GM19372 (cell line): ENCODE results near the gene HDAC4.
"Not testable (repeated sequence)": the region's sequence is repeated elsewhere in the genome, so short reads cannot be mapped to it uniquely, and the experiment has no call there.

Source experiments
- ATAC-seq: cut with Tn5 transposase; IDR thresholded peaks from one replicate; pipeline ENCODE4 v1.9.1; 2021; ENCODE audit warnings: mild to moderate bottlenecking, low read depth, moderate library complexity; ENCODE audit not compliant: unreplicated experiment

The HDAC4 gene

DNA sequence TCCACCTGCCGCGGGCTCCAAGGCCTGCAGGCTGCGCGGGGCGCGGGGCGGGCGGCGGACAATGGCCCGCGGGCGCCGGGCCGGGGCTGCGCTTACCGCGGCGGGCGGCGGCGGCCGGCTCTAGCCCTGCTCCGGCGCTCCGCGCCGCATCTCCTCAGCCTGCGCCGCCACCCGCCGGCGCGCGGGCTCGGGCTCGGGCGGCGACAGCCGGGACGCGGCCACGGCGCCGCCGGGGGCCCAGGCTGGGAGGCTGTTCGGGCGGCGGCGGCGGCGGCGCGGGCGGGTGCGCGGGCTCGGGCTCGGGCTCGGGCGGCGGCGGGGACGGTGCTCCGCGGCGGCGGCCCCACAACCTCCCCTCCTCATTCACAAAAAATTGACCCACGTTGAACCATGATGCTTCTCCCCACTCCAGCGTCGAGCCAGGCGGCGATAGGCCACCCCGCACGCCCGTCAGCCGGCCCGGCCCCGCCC is at the start of gene HDAC4:
TSS of gene HDAC4 (minus strand) at position 425 of the 471 bp plus-strand sequence. CDS start 48,321 bp downstream, outside the sequence.
- ATAC-seq, result peak; percentile 10

DNA sequence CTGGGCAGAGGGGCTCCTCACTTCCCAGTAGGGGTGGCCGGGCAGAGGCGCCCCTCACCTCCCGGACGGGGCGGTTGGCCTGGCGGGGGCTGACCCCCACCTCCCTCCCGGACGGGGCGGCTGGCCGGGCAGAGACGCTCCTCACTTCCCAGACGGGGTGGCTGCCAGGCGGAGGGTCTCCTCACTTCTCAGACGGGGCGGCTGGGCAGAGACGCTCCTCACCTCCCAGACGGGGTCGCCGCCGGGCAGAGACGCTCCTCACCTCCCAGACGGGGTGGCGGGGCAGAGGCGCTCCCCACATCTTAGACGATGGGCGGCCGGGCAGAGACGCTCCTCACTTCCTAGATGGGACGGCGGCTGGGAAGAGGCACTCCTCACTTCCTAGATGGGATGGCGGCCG is 48.6 kb upstream of the HDAC4 start:
- ATAC-seq, result not testable (repeated sequence)

DNA sequence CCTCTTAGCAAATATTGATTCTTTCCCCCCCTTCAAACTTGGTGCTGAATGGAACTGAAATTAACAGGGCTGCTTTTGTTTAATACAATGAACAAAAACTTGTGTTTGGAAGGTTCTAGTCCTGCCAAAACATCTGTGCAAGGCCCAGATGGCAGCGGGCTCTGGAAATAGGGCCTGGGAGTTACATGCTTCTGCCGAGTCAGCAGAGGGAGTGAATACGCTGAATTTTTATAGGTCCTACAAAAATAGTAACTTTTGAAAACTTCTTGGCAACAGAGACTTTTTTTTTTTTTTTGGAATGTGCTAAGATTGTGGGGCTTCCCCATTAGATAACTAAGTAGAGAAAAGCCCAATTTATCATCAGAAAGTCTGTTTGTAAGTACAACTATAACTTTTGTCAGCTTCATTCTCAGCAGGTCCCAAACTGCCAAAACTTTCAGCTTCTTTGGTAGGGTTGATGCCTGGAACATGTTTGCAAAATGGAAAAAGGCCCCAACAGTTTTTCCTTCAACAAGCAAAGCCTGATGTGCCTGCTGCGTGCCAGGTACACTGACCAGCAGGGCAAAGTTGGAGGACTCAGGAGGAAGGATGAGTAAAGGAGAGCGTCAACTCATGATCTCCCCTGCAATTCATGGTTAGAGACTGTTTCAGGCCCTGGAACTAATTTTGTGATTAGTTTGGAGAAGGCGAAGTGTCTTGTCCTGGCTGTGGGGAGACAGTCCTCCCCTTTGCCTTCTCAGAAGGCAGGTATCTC is 45.1 kb upstream of the HDAC4 start:
- ATAC-seq, result no peak

DNA sequence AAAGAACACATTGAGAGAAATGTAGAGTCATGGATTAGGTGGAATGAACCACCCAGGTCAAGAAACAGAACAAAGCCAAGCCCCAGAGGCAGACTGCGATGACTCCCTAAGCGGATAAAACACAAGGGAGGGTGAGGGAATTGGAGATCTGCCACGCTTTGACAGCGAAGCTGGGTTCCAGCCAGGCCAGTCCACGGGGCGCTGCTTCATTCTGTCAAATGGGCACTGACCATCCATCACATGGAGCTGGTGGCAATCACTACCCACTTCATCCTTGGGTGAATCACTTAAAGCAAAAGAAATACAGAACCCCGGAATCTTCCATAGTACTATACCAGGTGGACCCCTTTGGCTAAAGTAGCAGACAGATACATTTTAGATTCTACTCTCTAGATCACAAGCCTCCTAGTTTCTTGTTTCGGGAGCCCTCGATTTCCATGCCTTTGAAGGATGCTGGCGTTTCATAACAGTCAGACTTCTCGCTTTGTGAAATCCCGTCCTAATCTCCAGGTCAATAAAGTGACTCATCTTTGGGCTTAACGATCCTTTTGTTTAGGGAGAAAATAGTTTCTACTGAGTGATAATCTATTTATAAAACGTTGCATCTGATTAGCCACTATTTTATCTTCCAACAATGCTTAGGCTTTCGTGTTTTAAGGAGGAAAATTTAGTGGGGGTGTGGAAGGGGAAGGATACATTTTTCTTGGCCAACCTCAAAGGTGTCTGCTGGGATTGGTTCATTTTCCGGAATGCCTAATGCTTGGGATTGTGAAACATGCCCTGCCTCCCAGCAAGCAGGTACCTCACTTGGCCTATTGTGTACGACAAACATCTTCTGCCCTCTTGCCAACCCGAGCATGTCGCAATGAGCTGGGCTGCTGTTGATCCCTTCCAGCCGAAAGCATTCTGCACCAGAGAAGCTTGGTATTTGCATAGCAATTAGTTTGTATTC is 44.1 kb upstream of the HDAC4 start:
- ATAC-seq, result no peak

DNA sequence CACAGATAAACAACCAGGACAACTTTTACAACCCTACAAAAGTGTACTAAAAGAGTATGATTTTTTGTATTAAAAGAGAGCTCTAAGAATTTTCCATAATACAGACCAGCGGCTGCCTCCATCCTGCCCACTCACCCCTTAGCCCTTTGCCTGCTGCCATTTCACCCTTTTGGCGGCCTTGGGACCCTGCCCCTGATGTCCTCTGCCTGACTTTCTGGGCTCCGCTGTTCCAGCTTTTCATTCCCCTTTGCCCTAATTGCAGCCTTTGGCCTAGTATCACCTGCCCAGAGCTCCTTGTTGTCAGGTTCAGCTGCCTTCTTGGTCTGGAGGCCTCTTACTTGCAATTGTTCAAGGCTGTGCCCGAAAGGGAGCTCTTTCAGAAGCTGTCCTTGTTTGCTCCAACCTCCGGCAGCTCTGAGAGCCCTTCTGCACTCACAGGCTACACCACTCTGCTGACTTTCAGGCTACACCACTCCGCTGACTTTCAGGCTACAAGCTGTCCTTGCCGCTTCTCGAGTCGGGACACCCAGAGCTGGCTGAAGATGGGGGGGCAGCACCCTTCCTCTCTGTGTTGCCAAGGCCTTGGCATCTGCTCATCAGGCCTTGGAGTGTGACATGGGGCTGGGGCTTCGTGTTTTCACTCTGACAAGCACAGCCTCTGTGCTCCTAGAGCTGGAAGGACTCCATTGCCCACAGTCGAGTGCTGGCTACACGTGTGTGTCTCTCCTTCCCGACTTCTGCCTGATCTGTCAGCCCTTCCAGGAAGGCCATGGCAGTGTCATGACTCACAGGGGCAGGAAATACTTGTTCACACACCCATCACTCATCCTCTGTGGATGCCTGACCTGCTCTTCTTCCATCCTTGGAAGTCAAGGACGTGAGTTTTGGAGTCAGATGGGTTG is 43.1 kb upstream of the HDAC4 start:
- no peak for ATAC-seq

DNA sequence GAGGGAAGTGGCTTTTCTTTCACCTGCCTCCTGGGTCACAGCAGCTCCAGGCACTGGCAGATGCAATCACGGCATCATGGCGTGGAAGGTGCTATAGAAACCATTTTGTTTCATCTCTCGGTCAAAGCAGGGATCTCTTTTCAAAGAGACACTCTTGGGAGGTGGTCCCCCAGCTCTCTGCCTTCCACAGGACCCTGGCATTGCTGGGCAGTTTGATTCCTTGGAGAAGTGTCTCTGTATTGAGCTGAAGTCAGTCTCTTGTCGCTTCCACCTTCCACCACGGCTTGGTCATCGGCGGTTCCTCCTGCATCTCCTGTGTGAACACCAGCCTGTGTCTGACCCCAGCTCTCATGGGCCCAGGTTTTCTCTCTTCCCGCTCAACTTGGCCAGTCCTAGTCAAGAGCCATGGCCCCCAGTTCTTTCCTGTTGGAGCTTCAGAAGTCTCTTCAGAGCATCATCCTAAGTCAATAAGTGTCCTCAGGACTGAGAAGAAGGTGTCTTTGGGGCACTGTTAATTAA is 42.3 kb upstream of the HDAC4 start:
- ATAC-seq, result no peak

DNA sequence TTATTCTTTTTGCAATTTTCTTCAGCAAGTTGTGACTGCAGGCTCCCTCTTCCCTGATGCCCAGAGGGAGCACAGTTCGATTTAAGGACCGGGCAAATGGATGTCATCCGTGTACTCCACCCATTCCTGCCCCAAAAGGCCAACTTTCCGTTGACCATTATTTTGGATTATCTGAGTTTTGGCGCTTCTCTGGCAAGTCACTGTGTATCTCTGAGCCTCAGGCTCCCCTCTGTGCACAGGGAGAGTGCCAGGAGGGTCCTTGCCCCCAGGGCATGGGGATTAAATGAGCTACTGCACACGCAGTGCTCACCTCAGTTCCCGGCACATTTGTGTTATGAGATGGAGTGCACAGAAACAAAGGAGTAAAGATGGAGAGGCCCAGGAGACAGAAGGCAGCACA is 41.4 kb upstream of the HDAC4 start:
- ATAC-seq, result no peak

DNA sequence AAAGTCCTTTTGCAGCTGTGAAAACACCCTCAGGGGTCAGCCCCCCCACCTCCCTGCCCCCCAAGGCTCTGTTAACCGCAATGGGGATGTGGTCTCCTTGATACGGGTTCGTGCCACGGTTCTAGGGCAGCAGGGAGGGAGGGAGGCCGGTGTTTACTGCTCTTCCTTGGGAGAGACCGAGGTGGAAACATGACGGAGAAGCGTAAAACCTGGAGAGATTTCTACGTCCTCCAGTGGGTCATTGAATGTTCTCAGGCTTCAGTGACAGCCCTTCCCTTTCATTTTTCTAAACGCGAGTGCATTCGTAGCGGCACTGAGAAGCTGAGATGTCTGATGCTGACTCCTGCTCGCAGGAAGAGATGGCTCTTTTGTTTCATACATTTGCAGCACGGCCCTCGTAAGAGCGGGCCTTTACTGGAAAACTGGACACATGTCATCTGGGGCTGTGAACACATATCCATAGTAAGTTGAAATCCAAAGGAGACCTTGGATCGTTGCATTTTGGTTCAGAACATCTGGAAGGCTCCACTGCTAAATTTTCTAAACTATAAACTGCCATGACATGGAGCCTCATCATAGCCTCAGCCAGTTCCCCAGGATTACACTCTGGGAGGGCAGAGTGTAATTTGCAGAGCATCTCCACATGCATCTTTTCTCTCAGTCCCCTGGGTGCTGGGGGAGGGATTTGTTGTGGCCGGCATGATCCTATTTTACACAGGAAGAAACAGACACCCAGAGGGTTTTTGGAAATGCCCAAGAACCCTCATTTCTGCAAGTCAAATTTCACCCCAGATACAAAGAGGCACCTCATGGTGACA is 40.6 kb upstream of the HDAC4 start:
- no peak for ATAC-seq

DNA sequence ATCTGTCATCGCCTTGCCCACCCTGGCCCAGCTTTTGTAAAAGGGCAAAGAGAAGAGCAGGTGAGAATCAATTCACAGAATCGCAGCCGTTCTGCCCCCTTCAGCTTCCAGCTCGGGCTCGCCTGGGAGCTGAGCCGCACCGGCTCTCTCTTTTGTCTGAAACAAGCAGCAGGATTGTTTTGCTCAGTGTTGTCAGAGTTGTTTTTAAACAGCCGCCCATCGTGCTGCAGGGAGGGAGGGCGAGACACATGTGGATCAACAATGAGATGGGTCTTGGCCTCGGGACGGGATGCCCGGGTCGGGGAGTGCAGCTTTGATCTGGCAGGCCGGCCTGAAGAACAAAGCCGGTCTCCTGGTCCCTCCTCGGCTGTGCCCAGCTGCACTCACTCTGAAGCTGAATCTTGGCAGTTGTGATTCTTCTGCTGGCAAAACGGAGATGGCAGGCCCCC is 39.7 kb upstream of the HDAC4 start:
- ATAC-seq, result no peak

DNA sequence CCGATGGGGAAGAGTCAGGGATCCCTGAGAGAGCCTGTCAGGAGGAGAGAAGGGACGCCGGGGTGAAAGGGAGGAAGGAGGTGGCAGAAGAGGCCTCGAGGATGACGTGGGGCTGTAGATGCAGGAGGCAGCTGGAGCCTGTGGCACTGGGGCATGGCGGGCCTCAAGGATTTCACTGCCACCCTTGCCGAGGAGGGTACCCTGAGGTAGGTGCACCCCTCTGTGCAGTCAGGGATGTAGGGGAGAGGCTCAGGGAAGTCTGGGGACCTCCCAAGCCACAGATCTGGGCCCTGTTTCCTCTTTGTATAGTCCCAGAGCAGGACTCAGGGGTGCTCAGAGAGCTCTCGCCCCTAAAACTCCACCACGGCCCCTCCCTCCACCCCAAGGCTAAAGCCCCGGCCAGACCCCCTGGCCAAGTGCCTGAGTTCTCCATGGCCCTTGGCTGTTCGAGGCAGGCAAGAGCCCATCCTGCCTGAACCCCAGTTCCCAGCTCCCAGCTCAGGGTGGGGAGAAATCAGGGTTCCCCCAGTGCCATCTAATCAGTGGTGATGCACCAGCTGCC is 39.0 kb upstream of the HDAC4 start:
- ATAC-seq, result no peak

DNA sequence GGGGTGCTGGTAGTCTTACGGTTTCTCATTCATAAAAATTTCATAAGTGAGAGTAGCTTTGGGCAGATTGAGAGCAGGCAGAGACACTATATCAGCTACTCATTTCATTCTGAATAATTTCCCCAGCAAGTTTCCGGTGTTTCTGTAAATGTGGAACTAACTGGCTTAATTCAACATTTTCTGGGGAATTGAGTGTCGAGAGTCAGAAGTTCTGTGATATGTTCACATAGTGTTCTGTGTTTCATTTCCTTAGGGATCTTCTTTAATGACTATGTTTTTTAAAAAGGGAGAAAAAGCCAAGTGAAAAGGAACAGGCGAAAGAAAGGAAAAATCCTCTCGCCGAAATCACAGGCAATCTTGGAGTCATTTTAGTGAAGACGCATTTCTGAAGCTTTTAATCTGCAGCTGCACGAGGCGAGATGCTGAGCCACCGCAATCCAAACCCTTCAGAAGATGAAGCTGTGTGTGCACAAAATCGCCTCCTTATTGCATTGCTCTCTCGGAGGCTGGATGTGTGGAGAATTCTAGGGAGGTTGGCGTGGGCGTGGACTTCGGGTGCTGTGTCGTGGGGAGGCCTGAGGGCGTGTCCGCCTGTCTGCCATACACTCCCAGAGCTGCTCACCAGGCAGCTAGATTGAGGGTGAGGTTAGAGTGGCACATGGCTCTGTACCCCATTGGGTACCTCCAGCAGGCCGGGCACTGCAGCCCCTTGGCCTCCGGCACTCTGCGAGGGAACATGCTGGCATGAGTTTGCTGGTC is 38.4 kb upstream of the HDAC4 start:
- no peak for ATAC-seq

DNA sequence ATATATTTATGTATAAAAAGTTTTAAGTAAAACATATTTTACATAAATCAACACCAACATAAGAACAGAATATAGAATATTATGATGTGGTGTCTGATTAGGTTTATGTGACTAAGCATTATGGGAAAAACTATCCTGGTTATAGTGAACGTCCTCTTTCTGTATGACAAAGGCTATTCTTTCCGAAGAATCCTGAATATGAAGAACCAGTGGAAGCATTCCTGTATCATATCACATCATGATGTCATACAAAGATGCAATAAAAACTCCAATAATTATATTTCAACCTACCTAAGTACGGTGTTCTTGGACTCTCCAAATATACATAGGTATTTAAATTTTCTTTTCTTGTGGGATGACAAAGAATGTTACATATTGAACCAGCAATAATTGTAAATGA is 37.5 kb upstream of the HDAC4 start:
- no peak for ATAC-seq

DNA sequence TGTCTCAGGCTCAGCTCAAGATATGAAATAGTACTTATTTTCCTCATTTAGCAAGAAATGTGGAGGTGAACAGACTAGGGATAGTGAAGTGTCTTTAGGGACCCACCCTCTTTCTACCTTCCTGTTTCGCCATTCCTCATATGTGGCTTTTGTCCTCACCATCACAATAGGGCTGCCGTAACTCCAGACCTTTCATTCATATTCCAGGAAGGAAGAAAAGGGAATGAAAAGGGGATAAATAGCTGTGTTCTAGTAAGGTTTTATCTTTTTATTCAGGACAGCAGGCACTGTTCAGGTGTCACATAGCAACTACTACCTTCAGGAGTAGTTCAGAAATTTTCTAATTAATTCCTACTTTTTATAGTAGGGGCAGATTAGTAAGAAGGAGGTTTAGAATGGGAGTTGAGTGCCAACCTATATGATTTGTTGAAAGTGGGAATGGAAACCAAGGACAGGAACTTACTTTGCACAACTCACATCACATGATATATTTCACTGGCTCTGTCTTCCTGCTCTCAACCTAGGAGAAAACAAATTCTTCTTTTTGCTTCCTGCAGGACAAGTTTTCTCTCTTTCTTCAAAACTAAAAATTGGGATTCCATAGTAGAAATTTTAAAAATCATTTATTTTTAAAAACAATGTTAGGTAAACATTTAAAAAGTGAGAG is 36.0 kb upstream of the HDAC4 start:
- ATAC-seq, result no peak

DNA sequence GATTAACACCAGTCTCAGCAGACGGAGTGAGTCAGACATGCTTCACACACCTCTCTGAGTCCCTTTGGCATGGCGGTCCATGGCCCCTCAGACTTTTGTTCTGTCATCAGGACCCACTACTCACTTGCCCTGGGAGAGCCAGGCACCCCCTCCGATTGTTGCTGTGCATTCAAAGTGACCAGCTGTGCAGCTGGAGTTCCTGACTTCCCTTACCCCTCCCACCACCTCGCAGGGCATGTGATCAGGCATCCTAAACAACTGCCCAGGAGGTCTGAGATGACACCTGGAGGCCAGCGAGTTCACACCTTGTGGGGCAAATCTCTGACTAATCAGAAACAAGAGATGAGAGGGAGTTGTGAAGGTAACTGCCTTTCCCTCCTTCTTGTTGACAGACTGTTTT is 35.3 kb upstream of the HDAC4 start:
- ATAC-seq, result no peak

DNA sequence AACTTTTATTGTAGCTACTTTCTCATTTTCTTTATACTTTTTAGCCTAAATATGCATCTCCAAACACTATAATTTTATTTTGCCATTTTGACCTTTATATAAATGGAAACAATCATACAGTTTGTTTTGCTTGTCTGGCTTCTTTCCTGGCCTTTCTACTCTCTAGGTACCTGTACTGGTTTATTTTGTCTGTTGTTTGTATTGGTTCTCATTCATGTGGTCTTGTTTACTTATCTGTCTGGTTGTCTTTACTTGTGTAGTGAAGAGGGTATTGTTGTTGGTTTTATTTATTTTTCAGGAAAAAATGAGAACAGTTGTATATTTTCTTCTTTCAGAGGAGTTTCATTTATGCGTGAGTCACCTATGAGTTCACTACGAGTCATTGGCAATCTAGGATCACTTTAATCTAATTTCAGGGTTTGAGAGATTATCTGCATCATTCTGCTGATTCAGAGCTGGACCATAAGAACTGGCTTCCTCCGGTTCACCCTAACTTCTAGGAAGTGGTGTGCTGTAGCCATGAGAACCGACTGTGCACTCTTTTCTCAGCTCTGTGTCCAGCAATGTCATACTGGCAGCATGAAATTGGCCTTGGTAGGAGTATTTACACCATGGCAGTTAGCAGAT is 33.1 kb upstream of the HDAC4 start:
- ATAC-seq, result no peak

DNA sequence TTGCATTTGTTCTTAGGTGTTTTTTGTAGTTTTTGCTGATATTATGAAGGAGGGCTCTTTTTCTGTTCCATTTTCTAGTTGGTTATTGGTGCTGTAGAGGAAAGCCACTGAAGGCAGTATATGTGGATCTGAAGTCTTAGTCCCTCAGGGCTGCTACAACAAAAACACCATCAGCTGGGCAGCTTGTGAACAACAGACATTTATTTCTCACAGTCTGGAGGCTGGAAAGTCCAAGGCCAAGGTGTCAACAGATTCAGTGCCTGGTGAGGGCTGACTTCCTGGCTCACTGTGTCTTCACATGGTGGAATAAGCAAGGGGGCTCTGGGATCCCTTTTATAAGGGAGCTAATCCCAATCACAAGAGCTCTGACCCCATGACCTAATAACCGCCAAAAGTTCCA is 31.4 kb upstream of the HDAC4 start:
- ATAC-seq, result no peak

DNA sequence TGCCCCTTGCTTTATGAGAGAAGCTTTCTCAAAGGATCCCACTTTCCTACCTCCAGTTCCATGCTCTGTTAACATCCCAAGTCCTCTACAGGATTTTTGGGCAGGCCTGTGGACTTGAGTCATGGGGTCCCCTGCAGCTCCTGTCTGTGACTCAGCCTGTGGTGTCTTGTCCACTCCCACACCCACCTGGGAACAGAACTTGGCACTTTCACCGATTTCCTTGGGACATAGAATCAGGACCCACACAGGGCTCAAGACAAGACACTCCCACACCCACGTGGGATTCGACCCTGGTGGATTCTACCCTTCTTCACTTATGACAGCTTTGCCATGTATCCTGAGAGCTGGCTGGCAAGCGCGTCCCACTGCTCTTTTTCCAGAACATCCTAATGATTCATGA is 30.7 kb upstream of the HDAC4 start:
- ATAC-seq, result no peak
